DMS53 treated with DMSO at 0.1 percent for 48 hours (cell line): ENCODE results near the gene NOX3.
"Not testable (repeated sequence)": the region's sequence is repeated elsewhere in the genome, so short reads cannot be mapped to it uniquely, and the experiment has no call there.

Experiments
- DNase-seq: peaks from one replicate; lab custom pipeline; 2025; ENCODE audit not compliant: unreplicated experiment; lab: John Stamatoyannopoulos, UW

Gene NOX3, protein sequence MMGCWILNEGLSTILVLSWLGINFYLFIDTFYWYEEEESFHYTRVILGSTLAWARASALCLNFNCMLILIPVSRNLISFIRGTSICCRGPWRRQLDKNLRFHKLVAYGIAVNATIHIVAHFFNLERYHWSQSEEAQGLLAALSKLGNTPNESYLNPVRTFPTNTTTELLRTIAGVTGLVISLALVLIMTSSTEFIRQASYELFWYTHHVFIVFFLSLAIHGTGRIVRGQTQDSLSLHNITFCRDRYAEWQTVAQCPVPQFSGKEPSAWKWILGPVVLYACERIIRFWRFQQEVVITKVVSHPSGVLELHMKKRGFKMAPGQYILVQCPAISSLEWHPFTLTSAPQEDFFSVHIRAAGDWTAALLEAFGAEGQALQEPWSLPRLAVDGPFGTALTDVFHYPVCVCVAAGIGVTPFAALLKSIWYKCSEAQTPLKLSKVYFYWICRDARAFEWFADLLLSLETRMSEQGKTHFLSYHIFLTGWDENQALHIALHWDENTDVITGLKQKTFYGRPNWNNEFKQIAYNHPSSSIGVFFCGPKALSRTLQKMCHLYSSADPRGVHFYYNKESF

DNA sequence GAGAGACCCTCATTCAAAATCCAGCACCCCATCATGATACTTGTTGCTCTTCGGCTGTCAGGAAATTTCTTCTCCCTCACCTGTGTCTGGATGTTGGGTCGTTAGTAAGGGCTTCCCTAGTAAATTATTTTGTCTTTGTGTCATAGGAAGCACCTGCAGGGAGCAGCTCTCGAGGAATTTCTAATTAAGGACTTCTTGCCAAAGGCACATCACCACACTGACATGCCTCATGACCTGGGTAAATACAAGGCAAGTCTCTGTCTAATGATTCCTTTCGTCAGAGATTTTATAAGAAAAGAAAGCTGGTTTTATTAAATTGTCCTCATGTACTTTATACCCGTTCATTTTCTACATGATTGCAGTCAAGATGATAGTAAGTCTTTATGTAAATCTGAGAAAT, at the start of gene NOX3:
NOX3 (minus strand) TSS at position 74 of the 400 bp plus-strand sequence; CDS start at position 35, 39 bp downstream.
- DNase-seq: no peak

DNA sequence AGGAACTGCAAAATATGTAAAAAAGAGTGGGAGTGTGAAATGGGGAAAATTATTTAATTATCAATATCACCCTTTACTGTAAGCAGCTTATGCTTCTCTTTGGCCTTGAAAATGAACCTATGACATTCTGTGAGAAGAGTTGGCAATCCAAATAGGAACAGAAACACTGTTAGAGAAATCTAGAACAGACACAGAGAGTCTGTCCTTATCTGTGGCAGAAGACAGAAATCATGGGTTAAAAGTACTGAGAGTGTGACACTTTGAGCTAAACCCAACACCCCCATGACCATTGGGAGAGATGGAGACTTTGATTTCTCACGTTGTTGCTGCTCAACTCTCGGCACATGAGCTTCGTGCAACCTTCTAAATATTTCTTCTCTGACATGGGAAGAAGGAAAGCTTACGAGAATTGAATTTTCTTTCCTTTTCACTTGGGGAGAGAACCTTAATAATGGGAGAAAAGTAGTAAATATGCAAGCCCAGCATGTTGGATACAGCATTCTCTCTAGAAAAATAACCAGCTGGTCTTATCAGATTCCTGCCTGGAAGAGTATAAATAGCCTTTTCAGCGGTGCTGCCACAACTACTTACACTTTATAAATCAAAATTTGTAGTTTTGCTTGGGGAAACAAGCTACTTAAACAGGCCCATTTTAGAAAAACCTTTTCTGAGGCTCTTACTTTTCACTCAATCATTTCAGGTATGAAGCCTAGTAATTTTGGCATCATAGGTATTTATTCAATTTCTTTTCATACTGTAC, 49.4 kb upstream of the NOX3 start:
- no peak for DNase-seq

DNA sequence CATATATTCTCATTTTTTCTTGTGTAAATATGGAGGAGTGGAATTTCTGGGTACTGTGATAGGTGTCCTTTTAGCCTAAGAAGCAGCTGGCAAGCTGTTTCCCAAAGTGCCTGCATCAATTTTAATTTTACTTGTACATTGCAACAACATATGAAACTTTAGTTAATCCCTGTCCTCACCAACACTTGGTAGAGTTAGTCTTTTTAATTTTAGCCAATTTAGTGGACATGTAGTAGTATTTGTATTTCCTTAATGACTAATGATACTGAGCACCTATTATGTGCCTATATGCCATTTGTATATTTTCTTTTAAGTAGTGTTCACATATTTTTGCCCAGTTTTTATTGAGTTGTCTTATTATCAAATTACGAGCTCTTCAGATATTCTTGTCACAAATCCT, 46.8 kb upstream of the NOX3 start:
- DNase-seq: no peak

DNA sequence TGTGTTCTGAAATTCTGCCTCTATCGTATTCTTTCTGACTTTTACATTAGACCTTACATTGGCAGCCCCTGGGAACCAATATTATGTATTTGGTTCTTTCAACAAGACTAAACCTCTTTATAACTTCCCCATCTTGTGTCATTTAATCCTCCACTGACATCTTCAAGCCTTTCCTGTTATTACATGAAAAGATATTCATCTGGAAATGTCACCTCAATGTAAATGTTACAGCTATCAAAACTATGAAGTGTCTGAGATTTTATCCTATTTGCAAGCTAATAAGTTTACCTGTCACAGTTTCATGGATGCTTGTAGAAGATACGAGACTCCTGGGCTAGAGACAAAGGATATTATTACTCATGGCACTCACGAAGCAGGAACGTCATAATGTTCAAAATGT, 43.9 kb upstream of the NOX3 start:
- DNase-seq: no peak

DNA sequence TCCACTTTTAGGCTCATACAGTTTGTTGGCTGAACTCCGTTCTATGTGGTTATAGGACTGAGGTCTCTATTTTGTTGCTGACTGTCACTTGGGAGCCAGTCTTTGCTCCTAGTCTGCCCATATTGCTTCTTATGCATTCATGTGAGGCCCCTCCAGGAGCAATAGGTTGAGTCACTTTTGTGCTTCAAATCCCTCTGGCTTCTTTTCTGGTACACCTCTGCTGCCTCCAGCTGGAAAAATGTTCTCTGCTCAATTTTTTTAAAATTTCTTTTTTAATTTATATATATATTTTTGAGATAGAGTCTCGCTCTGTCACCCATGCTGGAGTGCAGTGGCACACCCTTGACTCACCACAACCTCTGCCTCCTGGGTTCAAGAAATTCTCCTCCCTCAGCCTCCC, 42.7 kb upstream of the NOX3 start:
- DNase-seq: no peak

DNA sequence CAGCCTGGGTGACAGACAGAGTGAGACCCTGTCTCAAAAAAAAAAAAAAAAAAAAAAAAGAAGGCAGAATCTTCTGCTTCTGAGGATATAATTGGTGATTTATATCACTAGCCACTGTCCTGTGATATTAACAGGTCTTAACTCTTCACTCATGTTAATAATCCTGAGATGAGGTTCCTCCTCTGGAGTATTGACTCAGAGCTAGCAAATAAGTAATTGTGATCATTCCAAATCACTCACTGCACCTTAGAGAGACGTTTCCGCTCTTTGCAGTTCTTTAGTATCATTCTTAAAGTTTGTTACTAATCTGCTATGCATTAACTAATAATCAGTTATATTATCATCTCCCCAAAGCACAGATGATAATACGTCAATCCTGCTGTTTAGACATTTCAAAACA, 41.6 kb upstream of the NOX3 start:
- DNase-seq: no peak

DNA sequence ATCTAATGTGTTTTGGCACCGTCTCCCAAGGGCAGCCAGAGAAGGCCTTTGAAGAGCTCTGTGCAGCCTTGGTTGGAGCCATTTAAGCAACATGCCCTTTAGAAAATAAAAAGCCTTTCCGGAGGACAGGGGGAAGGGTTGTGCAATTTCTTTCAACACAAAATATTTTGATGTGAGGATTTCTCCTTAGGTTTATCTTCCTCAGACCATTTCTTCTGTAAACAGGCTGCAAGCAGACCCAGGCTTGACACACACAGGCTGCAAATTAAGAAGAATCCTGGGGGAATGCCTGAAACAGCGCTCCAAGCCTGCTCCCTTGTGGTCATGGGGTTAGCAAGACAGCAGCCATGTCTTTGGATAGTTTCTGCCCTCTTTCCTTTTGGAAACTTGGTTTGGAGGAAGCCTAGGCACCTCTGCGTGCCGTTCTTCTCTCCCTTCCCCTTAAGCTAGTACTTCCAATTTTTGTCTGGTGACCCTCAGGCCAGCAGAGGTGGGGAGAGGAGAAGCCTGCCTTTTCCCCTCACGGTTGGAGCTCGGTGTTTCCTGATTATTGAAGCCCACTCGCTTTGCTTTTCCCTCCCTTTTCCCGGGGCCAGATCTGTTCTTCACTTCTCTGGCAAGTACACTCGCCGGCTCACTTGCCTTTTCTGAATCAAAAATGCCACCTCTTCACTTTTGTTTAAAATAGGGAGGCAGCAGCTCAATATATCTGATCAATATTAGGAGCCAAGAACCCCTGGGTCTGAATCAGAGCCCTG, 39.6 kb upstream of the NOX3 start:
- DNase-seq: no peak

DNA sequence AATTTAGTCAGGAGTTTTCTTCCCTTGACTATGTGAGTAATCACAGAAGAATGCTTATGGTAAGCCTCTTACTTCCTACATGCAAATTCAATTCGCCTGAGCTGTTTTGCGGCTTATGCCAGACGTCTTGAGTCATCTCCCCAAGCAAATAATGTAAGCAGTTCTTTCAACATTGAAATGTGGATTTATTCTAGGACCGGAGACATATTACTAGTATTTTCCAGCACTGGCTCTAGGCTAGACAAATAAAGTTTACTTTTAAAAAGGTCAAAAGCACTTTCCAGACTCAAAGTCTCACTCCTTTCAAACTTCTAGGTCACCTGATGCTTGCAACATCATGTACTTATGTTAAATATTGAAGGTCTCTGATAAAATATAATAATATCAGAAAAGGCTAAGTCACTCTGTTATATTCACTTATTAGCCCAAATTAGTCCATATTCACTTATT, 38.1 kb upstream of the NOX3 start:
- DNase-seq: no peak

DNA sequence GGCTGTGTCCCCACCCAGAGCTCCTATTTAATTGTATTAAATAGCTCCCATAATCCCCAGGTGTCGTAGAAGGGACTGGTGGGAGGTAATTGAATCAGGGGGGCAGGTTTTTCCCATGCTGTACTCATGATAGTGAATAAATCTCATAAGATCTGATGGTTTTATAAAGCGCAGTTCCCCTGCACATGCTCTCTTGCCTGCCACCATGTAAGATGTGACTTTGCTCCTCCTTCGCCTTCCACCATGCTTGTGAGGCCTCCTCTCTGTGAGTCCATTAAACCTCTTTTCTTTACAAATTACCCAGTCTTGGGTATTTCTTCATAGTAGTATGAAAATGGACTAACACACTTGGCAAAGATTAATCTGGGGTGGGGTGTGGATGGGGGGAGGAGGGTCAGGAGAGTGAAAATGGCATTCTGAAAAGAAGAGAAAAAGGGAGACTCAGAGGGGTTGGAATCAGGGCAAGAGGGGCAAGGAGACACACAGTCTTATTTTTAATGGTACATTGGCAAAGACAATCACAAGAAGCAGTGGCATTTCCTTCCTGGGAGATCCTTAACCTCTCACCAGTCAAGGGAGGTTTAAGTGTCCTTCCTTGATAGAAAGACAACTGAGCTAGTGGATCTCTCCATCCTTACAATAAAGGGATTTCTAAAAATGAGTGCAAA, 37.5 kb upstream of the NOX3 start:
- no peak for DNase-seq

DNA sequence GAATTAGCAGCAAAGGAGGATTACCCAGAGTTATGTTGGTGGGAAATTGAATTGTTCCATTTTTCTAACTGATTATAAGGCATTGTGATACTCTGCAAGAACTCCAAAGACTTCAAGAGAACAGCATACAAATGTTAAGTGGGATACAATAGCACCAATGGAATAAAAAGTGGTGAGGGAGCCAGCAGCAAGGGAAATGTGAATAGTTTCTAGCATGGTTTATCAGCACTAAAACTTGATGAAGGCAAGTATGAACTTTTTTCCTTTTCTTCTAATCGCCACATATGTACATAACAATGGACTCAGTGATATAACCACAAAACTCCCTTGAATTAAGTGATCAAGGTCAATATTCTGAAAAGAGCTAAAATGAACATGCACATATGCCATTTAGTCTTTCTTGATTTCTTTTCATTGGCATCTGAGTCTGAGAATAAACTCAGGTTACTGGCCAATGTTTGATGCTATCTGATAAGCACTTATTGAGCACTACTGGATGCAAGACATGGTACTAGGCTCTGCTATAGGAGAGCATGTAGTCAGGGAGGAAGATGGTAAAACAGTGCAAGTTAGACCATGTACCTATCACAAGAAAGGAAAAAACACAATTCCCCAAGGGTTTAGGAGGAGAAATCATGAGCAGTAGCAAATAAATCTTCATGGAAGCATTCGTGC, 36.6 kb upstream of the NOX3 start:
- no peak for DNase-seq

DNA sequence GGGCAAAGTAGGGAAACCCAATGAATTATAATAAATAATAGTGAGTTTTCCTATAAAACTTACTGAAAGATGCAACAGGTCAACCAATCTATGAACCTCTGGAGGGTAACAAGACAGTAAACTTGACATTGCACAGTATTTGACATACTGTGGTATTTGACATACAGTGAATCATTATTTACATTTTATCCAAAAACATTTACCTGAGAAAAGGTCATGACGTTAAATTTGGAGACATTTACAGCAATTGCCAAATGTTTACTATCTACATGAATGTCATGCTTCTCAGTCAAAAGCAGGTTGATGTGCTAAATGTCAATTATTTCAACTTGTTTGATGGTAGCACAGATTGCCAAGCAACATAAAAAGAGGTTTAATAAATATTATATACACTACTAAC, 35.8 kb upstream of the NOX3 start:
- DNase-seq: no peak

DNA sequence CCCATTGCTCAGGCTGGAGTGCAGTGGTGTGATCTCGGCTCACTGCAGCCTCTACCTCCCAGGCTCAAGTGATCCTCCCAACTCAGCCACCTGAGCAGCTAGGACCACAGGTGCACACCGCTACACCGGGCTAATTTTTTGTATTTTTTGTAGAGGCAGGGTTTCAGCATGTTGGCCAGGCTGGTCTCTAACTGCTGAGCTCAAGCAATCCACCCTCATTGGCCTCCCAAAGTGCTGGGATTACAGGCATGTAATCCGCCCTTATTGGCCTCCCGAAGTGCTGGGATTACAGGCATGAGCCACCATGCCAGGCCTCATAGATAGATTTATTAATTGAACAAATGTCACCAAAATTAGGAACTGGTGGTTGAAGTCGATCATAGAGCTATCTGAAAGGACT, 32.6 kb upstream of the NOX3 start:
- DNase-seq: not testable (repeated sequence)

DNA sequence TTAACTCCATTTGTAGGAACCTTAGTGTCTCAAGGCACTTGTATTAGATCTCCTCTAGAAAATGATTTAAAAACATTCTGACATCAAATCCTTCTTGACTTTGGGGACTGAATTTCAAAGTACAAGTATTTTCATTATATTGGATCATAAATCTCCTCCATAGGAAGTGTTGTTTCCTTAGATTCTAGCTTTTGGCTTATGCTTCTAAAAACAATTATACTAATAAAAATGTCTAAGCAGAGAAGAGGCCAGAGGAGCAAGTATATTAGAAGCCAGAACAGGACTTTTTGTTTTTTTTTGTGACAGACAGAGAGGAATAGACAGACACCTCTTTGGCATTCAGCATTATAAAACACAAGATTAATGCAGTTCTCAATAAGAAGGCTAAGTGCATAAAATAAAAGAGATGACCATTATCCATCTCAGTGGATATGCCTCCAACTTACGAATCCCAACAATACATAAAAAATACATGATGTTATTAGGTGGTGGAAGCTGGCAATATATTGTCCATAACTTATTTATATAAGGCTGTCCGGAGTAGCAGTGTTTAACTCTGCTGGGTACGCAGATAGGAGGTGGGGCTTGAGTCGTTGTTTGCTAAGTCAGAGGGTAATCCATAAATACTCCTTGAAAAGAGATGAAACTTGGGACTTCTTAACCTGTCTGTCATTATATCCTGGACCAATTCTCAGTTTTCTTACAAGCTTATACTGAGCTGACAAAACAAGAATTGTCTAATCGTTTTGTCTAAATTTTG, 31.9 kb upstream of the NOX3 start:
- no peak for DNase-seq

DNA sequence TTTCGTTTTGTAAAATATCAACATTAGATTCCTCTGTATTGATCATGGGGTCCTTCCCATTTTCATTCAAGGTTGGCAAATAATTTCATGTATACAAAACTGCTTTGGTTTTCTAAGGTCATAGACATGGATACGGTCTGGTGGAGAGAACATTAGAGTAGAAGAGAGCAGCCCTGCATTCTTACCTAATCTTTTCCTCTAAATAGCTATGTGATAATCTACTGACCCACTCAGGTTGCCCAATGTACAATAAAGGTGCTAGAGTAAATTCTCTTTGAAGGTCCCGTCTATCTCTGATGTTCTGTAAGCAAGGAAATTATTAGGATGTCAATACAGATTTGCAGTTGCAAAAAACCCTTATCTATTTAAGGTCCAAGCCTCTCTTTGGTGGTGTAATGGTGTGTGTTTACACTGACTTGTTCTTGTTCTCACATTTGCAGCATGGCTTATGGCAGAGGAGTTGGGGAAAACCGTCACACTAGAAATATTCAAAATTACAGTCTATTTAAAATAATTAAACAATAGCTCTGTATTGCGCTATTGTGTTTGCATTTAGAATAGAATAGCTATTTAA, 31.2 kb upstream of the NOX3 start:
- DNase-seq: no peak

DNA sequence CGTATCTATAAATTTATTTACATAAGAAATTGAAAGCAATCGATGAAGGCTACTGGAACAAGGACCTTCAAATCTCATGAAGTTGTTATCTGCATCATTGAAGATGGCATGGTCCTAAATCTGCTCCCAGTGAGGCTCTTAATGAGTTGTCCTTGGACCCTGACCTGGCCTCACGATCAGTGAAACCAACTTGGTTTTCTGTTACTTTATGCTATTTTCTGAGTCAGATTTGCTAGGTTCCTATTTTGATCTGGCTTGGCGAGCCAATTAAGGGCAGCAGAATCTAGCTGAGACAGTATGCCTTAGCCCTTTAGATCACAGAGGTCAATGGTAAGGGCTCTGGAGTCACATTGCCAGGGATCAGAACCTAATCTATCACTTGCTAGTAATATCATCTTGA, 30.1 kb upstream of the NOX3 start:
- no peak for DNase-seq

DNA sequence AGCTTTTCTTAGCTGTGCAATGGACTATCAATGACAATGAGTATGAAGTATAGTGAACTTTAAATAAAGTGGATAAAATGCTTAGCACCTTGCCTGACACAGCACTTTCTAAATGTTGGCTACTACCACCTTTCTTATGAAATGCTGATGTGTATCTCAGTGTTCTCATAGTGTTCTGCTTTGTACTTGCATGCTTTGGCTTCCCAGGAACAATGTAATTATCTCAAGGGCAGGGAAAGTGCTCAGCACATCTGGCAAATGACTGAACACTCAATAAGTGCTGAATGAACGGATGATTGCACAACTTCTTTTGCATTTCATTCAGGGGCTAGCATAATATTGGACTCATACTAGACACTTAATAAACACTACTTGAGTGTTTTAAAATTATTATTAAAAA, 28.2 kb upstream of the NOX3 start:
- no peak for DNase-seq

DNA sequence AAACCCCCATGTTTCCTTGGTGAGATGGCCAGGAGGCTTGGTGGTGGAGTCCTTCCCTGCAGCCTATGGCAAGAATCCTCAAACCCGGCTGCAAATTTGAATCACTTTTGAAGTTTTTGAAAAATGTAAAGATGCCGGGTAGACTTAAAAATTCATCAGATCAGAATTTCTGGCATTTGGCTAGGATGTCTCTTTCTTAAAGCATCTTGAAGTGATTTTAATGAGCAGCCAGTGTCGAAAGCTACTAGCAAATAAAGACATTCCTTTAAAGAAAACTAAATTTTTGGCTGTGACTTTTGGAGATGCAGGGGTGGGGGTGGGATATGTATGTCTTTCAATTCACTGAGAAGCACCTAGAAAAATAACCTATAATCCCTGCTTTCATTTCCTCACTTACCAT, 25.6 kb upstream of the NOX3 start:
- no peak for DNase-seq

DNA sequence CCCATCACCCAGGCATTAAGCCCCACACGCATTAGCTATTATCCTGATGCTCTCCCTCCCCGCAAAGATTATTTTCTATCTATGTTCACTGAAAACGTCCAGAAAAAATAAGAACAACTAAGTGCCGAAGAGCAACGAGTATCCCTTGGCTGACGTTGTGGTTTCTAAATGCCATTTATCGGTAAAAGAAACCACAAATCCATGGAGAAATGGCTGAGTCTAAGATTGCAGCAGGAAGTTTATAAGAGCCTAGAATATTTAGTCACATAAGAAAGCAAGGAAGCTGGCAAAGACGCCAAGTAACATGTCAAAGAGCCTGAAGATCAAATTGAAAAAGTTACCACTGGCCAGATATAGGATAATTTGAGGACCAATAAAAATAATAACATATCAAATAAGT, 18.1 kb upstream of the NOX3 start:
- no peak for DNase-seq

DNA sequence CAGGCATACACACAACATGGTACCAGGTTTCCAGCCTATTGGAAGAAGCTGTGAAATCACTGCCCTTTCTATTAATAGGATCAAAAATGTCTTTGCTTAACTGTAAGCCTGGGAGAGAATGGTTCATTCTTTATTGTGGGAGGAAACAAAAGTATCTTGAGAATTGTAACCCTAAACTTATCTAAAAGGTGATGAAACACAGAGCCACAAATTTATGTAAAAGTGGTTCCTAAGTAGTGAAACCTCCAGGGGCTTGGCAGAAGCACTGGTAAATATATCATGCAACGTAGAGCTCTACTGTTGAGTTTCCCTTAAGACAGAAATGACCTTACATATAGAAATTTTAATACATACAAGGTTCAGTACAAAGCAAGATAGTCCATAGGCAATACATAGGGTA, 17.2 kb upstream of the NOX3 start:
- DNase-seq: no peak
